HG03442 (cell line): Measurements from ENCODE around the gene DDR2.

Experiments used
- ATAC-seq: cut with Tn5 transposase; IDR thresholded peaks from one replicate; pipeline ENCODE4 v1.9.1; 2021; ENCODE audit warnings: mild to moderate bottlenecking, moderate library complexity; ENCODE audit not compliant: unreplicated experiment

DDR2 gene

DNA sequence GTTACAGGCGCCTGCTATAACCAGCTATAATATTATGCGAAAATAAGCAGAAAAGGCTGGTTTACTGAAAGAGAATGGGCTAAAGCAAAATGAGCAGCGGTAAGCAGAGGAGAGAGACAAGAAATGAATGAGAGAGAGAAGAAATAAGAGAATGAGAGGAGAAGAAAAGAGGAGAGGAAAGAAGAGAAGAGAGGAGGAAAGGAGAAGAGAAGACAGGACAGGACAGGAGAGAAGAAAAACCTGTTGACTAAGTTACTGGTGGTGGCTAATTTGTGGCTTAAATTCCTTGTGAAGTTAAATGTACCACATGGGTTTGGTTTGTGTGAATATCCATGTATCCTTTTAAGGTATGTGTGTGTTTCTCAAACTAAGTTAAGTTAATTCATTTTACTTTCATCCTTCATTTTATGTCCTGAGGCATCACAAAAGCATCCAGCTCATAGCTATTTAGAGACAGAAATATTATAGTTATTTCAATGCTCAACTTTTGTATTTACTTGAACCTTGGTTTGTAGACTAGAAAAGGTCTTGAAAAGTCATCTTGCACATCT, 3.1 kb upstream of the DDR2 start:
- no peak for ATAC-seq

DNA sequence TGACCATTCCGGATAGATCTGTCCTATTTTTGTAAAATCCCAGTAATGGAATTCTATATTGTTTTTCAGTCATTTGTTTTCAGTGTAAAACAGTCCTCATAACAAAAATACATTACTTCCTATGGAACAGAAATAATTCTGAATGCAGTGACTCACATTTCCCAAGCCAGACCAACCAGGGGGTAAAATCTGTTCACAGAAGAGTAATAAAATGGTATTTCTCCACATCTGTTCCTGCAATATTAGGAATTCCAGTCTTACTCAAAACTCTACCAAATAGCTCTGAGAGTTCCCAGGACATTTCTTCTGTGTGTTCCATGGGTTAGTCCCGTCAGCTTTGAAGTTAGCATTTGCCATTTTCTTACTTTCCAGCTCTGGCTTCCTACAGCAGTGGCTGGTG, 2.6 kb upstream of the DDR2 start:
- ATAC-seq = no peak

- ATAC-seq = peak; percentile 3
Measured at GRCh38 chr1:162631546-162632191, 595 bp upstream of the DDR2 start.

DNA sequence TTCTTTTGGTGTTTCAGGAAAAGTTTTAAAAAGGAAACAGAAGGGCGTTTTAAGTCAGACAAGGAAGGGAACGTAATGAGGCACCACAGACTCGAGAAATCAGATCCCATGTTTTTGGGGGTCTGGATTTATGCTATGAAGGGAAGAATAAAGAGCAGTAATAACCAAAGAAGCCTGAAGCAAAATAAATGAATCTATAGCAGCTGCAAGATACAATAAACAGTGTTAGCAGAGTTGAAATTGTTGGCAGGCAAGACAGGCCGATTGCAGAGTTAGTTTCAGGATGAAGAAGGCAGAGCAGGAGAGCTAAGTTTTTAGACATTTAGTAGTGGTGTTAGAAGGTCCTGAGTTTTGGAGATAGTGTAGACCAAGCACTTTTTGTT, 425 bp downstream of the DDR2 start:
- ATAC-seq = no peak

GRCh38 chr1:162633081-162633762, 958 bp downstream of the DDR2 start:
- ATAC-seq = peak; percentile 58

- no peak for ATAC-seq
Measured at GRCh38 chr1:162635418-162635817, 3.2 kb downstream of the DDR2 start.

GRCh38 chr1:162639718-162640117, 7.5 kb downstream of the DDR2 start:
- ATAC-seq = no peak

DNA sequence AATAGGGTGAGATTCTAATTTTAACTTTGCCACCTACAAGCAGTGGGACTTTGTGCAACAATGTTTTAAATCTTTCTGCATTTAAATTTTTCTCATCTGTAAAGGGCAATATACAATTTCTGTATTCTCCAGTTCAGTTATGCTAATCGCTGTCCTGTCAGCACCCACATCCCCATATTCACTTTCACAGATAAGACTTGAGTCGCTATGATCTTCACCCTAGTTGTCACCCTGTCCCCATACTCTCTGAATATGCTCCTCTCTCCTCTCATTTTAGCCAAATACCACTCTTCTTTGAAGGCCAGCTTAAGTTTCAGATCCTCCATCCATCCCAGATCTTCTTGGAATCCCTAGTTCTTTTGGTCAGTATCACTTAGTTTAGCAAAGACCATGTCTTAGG, 8.8 kb downstream of the DDR2 start:
- no peak for ATAC-seq

GRCh38 chr1:162644986-162645314, 12.7 kb downstream of the DDR2 start:
- ATAC-seq = no peak

- no peak for ATAC-seq
Measured at GRCh38 chr1:162645666-162646065, 13.4 kb downstream of the DDR2 start.

DNA sequence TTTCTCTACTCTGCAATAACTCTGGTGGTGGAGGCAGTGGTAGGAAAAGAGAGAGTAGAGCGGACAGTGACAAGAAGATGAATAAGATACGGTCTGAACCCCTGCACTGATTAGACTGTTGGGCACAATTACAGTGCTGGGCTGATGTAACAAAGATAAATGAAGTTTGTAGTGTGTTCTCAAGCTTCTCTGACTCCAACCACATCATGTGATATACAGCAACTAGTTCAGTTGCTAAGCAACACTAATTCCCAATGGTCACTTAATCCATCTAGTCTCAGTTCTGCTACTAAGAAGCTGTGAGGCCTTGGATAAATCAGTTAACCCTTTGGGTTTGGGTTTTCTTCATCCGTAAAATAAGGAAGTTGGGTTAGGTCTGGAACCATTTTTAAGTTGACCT, 17.3 kb downstream of the DDR2 start:
- no peak for ATAC-seq

DNA sequence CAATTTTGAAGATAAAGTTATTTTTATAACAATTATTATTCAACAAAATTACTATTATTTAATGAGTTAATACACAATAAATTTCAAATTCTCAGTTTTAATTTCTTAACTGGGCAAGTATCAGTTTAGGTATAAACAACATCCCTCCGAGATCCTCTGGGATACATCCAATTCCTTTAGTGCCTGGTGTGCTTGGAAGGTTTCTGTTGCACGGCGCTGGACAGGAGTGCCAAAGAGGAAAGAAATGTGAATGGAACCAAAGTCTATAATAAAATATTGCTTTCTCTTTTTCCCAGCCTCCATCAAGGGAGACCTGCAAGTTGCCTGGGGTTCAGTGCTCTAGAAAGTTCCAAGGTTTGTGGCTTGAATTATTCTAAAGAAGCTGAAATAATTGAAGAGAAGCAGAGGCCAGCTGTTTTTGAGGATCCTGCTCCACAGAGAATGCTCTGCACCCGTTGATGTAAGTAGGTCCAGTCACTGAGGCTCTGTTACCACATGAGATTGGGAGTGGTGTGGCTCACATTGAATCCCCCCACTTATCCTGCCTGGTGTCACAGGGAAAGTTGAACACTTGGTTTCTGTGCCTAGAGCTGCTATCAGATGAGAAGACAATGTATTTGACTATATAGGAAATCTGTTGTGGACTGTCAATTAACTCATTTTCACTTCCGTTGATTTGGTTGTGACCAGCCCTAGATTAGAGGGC, 22.8 kb downstream of the DDR2 start:
- no peak for ATAC-seq

DNA sequence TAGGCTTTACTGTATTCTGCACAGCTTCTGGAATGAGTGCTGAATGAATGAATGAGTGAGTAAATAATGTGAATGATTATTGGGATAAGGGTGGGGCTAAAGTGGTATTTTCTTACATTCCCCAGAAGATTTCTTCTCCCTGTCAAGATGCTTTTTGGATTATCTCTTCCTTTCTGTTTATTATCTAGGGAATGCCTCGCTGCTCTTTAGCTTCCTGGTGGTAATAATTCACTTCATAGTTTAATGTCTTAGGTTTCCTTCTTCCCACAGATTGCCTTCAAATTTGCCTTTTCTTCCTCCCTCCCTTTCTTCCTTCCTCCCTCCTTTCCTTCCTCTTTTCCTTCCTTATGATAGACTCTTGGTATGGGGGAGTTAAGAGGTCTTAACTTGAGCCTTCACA, 24.0 kb downstream of the DDR2 start:
- ATAC-seq = no peak

DNA sequence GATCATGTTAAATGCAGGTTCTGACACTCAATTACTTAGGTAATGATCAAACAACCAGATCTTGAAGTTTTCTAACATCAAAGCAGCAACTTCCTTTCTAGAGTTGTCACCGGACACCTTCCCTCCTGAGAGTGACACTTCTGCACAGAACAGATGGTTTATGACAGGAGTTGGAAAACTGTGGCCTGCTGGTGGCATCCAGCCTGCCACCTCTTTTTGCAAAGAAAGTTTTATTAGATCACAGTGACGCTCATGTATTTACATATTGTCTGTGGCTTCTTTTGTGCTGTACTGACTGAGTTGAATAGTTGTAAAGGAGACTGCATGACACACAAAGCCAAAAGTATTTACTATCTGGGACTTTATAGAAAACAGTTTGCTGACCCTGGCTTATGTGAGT, 28.3 kb downstream of the DDR2 start:
- no peak for ATAC-seq

GRCh38 chr1:162661336-162661735, 29.1 kb downstream of the DDR2 start:
- ATAC-seq = no peak

DNA sequence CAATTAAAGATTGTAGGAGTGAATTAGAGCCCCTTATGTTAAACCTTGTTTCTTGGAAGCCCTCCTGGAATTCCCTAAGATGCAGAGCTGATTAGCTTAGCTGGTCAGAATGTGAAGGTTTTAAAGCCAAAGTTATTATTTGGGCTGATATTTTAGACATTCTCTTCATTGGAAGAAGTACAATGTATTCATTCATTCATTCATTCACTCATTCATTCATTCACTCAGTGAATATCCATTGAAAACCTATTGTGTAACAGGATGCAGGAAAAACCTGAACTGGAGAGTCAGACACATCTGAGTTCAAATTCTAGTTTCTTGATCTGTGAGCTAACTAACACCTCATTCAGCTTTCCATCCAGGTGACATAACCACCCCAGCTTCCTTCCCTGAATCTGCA, 29.7 kb downstream of the DDR2 start:
- no peak for ATAC-seq

GRCh38 chr1:162663086-162663485, 30.8 kb downstream of the DDR2 start:
- ATAC-seq = peak; percentile 84

DNA sequence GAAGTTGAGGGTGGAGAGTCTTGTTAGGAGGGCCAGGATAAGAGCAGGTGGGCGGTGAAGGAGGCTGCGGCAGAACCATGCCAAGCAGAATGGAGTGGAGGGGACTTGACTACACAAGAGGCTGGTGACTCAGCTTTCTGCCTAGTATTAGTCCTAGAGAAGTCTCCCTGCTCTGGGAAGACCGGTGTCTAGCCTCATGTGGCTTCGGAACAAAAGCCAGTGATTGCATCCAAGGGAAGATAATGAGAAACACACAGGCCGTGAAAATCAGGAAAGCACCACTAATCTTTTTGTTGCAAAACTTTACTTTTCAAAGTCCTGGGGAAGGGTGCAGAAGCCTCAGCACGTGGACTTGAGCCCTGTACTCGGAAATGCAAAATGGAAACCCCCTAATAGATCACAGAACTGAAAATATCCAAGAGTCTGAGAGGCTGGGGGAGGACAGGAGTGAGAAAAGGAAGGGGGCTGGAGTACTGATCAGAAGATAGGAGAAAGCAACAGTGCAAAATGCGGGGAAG, 31.4 kb downstream of the DDR2 start:
- peak; percentile 54 for ATAC-seq

DNA sequence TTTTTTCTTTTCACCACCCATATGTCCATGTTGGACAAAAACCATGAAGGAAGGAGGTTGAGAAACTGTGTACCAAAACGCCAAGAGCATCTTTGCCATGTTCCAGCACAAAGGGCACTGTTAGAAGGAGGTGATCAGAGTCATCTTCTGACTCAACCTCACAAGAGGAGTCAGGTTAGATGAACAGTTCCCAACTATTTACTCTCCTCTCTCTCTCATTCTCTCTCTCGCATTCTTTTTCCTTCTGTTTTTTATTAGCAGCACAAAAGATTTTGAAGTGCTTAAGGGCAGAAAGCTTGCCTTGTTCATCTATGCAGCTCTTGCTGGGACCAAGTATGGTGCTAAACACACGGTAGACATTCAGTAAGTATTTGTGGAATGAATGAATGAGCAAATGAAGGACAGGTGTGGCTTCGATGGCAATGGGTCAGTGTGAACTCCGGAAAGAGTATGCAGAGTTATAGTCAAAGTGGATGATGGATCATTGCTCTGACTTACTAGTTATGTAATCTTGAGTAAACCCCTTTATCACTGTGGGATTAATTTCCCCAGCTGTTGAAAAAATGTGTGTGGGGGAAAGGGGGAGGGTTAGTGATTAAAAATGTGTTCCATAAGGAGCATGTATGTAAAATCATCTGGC, 33.9 kb downstream of the DDR2 start:
- ATAC-seq = no peak

DNA sequence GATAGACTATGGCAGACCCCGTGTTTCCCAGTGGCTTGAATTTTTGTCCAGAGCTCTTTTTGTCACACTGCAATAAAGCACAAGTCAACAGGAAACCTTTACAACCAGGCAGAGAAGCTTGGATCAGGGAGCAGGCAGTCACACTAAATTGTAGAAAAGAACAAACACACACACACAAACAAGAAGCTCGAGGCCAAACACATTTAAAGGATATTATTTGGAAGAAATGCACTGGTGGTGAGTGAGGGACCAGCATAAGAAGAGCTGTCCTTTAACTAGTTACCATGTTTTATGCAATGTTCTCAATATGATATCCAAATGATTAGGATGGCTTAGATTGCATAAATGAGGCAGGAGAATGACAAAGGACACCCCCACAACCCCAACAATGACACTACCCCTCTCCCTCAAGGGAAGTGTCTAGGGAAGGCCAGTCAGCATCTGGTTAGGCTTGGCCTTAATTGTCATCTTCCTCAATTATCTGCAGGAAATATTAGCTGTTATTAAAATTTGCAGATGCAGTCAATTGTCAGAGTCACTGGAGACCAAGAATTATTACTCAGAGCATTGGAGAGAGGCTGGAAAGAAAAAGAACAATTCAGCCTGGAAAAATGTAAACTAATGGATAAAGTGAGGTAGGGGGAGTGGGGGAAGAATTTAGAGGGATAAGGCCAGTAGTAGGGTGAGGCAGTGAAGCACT, 35.3 kb downstream of the DDR2 start:
- no peak for ATAC-seq
